HG02884 (cell line): Measurements from ENCODE around the gene TUBB4B.
A peak's percentile ranks its signal among the peaks of the same experiment; 100 is the strongest.

ENCODE experiments used
- ATAC-seq: cut with Tn5 transposase; IDR thresholded peaks from one replicate; pipeline ENCODE4 v1.9.1; 2021; ENCODE audit warnings: mild to moderate bottlenecking, moderate library complexity; ENCODE audit not compliant: unreplicated experiment

The TUBB4B gene

GRCh38 chr9:137240841-137241489 lies at the start of gene TUBB4B:
TUBB4B (plus strand) TSS chr9:137241287; CDS start chr9:137241361, 74 bp downstream.
- ATAC-seq, result peak; percentile 76

DNA sequence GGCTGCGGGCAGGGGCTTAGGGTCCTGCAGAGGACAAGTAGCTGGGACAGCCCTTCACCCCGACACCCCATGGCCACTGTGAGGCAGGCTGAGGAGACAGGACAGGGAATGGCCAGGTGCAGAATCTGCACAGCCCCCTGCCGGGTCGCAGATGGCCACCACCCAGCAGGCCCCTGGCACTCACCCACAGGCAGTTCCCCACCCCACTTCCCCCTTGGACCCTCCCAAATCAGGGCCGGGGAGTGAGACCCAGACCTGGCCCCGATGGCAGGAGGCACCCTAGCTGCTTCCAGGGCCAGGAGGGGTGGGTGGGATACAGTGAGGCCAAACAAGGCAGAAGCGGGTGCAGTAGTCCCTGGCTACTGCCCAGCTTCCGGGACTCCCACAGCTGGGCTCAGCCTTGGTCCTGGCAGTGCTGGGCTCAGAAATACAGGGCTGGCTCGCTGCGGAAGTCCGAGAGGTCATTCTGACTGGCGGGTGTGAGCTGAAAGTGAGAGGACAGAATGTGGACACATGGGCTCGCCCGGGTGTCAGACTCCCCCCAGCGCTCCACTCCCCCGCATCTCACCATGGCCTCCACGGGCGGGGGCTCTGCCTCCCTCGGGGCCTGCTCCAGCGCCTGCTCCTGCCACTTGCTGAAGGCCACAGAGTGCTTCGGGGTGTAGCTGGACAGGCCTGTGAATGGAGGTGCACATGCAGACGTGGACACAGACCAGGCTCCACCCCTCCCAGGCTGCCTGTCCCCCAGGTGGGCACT lies 49.2 kb upstream of the TUBB4B start:
- no peak for ATAC-seq

DNA sequence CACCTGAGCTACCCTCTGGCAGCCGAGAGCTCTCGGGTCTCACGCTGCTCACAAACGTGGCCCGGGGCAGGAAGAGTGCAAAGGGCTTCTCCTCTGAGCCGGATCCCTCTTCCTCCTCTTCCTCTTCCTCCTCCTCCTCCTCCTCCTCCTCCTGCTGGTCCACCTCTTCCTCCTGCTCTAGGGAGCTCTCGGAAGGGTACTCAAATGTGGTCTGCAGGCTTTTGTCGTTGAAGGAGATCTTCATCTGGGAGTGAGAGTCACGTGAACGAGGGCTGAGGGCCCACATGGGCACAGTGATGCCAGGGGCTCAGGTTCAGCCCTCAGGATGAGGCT lies 48.7 kb upstream of the TUBB4B start:
- no peak for ATAC-seq

DNA sequence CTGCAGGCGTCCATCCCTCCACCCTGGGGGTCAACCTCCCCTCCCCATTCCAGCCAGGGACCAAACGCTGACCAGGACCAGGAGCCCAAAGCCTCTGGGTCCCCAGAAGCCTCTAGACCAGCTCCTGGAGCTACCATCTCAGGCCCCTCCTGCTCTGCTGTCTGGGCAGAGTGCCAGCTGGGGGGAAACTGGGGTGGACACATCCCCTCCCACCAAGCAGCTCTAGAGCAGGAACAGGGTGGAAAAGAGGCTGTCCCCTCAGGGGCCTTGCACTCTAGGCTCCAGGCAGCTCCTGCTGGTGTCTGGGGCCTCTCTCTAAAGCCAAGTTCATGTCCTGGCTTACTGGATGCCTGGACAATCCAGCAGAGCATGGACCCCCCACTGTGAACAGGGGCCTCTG lies 48.2 kb upstream of the TUBB4B start:
- ATAC-seq, result no peak

DNA sequence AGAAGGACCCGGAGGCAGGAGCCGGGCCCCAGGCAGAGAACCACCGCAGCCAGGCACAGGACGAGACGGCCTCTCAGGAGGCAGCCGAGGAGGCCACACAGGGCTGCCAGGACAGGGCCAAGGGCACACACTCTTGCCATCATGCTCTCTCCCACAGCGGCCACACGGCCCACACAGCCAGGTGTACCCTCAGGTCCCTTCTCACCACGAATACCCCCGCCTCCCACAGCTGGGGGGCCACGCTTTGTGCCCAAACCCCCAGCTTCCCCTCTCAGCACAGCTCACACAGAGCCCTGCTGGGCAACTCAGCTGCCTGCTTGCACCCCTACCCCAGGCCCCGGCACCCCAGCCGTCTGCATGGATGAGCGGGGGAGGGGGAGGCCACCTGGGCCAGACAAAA lies 47.3 kb upstream of the TUBB4B start:
- ATAC-seq, result no peak

DNA sequence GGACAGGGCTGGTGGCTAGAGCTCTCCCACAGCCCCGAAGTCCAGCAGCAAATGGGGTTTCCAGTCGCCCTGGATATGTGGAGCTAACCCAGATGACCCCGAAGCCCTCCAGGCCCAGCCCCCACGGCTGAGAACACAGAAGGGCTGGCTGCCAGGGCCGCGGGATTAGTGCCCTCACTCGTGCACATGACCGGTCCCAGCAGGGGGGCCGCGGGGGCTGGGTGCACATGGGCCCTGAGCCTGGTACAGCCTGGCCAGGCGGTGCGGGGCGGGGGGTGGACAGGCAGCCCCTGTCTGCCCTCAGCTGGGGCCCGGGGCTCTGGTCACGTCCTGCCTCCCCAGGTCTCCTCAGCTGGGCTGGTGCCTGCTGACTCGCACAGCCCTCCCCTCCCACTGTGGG lies 46.7 kb upstream of the TUBB4B start:
- ATAC-seq, result no peak

DNA sequence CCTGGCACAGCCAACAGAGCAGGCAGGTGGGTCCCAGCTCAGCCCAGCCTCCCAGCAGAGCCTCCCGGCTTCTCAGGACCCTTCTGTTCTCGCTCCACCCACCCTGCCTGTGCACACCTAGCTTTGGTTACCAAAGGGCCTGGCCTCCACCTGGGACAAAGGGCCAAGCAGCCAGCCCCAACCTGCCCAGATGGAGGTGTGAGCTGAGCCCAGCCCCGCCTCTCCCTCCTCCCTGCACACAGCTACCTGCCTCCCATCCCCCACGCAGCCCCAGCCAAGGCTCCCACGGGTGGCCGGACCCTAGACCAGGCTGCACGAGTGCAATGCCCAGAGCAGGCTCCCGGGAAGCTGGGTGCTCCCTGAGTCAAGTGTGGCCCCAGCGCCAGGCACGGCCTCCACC lies 46.2 kb upstream of the TUBB4B start:
- ATAC-seq, result no peak

- no peak for ATAC-seq
These were observed 45.4 kb upstream of the TUBB4B start for GRCh38 chr9:137195525-137196220.

DNA sequence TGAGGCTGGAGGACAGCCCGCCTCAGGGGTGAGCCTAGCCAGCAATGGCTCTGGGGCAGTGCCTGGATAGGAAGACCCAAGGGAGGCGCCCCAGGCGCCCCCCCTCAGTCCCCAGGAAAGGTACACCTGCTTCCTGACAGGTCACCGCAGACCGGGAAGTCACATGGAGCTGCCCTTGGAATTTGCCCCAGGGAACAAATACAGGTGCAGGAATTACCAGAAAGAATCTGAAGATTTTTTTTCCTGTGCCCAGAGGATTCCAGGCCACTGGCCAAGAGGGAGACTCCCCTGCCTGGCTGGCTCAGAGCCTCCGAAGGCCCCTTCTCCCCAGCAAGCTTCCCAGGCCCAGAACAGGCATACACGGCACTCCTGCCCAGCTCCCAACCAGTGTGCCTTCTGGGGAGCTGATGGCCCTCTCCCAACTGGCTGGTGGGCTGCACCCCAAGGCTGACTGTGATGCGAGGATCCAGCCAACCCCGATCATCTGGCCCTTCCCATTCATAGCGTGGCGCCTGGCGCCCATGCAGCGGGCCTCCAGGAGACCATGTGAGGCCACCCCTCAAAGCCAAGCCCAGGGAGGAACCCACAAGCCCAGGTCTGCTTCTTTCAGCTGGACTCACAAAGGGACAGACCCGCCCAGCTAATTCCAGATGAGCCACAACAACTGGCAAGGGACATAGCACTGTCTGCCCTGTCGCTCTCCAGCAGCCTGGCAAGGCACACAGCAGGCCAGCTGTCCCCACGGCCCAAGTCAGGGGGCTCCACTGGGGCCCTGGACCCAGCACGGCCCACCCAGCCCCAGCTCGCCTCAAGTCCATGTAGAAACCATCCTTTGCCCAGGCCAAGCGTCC lies 42.8 kb upstream of the TUBB4B start:
- no peak for ATAC-seq

DNA sequence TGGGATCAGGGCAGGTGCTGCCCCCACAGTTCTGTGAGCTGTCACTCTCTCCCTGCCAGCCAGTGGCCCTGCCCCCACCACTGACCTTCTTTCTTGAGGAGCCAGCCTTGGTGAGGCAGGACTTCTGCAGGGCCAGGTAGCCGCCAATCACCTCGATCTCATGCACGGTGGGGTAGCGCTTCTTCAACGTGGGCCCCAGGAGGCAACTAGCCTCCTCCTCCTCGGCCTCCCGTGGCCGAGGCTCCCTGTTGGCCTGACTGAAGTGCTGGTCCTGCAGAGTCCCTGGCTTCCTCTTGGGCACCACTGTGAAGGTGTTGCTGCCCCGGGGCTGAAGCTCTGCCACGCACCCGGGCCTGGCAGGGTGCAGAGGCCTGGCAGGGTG lies 42.2 kb upstream of the TUBB4B start:
- no peak for ATAC-seq

DNA sequence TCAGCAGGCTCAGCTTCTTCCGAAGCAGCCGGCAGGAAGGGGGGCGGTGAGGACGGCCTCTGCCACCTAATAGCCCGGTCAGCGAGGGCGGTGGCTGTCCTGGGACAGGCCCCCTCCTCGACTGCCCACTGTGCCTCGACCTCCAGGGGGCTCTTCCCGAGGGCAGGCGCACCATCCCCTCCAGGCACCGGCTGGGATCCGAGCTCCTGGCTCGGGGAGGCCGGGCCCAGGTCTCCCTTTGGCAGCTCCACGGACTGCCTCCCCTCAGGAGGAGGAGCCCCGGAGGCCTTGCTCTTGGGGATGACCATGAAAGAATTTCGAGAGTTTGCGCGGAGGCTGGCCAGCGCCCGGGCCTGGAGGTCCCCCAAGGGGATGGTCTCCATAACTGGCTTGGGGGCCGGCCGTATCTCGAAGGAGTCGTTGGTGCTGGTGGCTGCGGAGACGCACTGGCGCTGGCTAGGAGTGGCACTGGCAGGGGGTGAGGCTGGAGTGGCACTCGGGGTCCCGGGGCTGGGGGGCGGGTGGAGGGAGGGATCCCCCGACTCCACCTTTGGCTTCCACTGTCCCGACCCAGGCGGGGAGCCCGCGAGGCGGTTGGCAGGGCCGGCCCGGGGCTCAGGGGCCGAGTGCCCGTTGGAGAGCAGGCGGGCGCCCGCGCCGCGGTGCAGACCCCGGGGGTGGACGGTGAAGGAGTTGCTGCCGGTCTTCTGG lies 41.5 kb upstream of the TUBB4B start:
- no peak for ATAC-seq

DNA sequence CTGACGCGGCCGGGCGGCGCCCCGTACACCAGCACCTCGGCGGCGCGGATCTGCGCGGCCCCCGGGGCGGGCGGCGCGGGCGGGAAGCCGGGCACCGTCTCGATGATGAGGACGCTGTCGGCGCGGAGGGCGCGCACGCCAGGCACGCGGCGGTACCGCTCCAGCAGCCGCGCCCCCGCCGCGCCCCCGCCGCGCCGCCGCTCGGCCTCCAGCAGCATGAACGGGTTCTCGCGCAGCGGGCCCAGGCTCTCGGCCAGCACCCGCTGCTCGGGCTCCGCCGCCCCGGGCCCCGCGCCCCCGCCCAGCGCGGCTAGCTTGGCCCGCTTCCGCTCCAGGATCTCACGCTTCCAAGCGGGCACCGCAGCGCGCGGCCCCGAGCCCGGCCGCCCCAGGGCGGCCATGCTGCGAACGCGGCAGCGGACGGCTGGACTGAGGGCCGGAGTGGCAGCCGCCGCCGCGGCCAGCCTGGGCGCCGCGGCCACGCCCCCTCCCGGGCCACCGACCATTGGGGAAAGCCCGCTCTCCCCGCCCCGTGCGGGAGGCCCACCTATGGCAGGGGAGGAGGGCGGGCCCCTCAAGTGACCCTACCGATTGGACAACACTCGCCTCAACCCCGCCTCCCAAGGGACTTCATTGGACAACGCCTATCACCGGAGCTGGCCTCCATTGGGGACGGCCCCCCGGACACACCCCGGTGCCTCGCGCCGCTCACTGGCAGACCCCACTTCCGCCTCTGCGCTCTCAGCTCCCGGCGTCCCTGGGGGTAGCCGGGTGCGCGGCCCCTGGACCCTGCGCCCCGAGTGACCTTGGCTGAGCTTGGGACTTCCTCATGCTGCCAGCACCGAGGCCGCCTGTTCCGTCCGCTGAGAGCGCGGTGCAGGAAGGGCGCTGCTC lies 40.5 kb upstream of the TUBB4B start, which contains the start of gene TPRN:
Gene TPRN (minus strand): TSS at position 431 of the 894 bp plus-strand sequence. CDS start 30 bp downstream, at position 401.
- ATAC-seq, result peak; percentile 87

GRCh38 chr9:137201205-137201868 lies 39.8 kb upstream of the TUBB4B start:
- no peak for ATAC-seq

DNA sequence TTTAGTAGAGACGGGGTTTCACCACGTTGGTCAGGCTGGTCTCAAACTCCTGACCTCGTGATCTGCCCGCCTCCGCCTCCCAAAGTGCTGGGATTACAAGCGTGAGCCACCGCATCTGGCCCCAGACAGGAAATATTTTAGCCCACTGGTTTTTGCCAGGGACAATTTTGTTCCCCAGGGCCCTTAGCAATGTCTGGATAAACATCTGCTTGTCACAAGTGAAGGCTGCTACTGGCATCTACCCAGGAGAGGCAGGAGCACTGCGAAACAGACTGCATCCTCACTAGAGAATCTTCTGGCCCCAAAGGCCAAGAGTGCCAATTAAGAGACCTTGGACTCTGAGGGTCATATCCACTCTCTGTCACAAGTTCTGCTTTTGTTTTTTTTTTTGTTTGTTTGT lies 38.1 kb upstream of the TUBB4B start:
- ATAC-seq, result no peak

DNA sequence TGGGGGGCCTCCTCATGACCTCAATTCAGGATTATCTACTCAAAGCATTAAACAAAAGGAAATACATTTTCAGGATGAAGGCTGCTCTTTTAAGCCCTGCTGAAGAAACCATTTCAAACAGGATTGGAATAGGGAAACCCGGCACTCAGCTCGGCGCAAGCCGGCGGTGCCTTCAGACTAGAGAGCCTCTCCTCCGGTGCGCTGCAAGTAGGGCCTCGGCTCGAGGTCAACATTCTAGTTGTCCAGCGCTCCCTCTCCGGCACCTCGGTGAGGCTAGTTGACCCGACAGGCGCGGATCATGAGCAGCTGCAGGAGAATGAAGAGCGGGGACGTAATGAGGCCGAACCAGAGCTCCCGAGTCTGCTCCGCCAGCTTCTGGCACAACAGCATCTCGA lies 36.4 kb upstream of the TUBB4B start:
- ATAC-seq, result no peak

- no peak for ATAC-seq
These were observed 35.7 kb upstream of the TUBB4B start, which contains the start of the genes NDOR1 and TMEM203 for GRCh38 chr9:137205126-137206069. NDOR1 (plus strand) TSS chr9:137205700; CDS start chr9:137205778, 78 bp downstream. TMEM203 (minus strand) TSS chr9:137205648; CDS start chr9:137205414, 234 bp downstream.

DNA sequence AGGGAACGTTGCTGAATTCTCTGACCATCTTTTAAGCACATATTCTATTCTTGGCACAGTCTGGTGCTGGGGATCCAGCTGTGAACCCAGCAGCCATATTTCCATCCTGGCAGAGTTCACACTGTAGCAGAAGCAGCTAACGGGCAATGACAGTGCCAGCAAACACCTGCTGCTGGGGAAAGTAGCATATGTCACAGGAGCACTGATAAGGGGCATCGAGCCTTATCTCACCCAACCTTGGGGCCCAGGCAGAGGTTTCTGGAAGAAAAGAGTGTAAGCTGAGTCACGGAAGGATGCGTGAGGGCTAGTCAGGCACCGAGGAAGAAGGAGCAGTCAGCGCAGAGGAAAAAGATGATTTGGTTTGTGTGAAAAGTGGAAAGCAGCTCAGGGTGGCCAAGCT lies 34.5 kb upstream of the TUBB4B start:
- no peak for ATAC-seq

- ATAC-seq, result no peak
These were observed 29.6 kb upstream of the TUBB4B start for GRCh38 chr9:137211532-137211931.
